SK-N-SH (cell line): ENCODE data around the gene KLF15. TPM values are rescaled to one million over a fixed set of nuclear protein-coding genes. Genes with fewer than 3 reads are reported as not detected.

ENCODE experiments used
- CTCF ChIA-PET: fragments of 300-600, 350-600 bp; formaldehyde crosslinking; extraction: SDS; loops from one replicate; lab custom pipeline; 2021; lab: Yijun Ruan, JAX
- POLR2A ChIA-PET: fragments of 350-600 bp; sonication (Branson Sonifier 250); formaldehyde crosslinking; extraction: SDS; loops from one replicate; lab custom pipeline; 2020; ENCODE audit warnings: antibody characterized with exemption, inconsistent platforms; lab: Yijun Ruan, JAX
- DNase-seq: peaks from one replicate; pipeline ENCODE4 v3.0.0; 2012
- H2AFZ ChIP-seq: fragments of 200-600 bp; sonication (generic); 2 replicates; pipeline ENCODE4 v1.8.1; 2016; ENCODE audit warnings: antibody characterized with exemption, mild to moderate bottlenecking, low read depth
- H3F3A ChIP-seq: fragments of 200-600 bp; sonication (generic); replicated peaks from 2 replicates; pipeline ENCODE3; 2016; ENCODE audit warnings: antibody characterized with exemption, mild to moderate bottlenecking; ENCODE audit not compliant: insufficient read depth
- H3K27ac ChIP-seq, 2 experiments: fragments of 200-500 bp in 1 of 2; fragments of 200-600 bp in 1 of 2; sonication (Bioruptor generic) in 1 of 2; sonication (generic), shearing (Covaris generic) in 1 of 2; 2 replicates each; pipeline versions ENCODE4 v1.5.1 to v1.6.1; 2014 to 2016; ENCODE audit warnings: low read depth in 2 of 2, inconsistent platforms in 1 of 2, low read length in 1 of 2, mild to moderate bottlenecking in 1 of 2, mixed read lengths in 1 of 2
- H3K27me3 ChIP-seq: fragments of 200-600 bp; sonication (generic), shearing (Covaris generic); 2 replicates; pipeline ENCODE4 v1.6.1; 2016; ENCODE audit warnings: mixed run types; ENCODE audit not compliant: insufficient read depth
- H3K36me3 ChIP-seq, 2 experiments: fragments of 200-500 bp in 1 of 2; fragments of 200-600 bp in 1 of 2; sonication (Bioruptor generic) in 1 of 2; sonication (generic) in 1 of 2; replicated peaks in 1 of 2; 2 replicates each; pipeline versions ENCODE3 to v1.5.1; 2014 to 2016; ENCODE audit warnings: low read length in 1 of 2, mild to moderate bottlenecking in 1 of 2; ENCODE audit not compliant: insufficient read depth in 2 of 2, control insufficient read depth in 1 of 2
- H3K4me1 ChIP-seq, 2 experiments: fragments of 200-500 bp in 1 of 2; fragments of 200-600 bp in 1 of 2; sonication (Bioruptor generic) in 1 of 2; sonication (generic), shearing (Covaris generic) in 1 of 2; 2 replicates each; pipeline versions ENCODE4 v1.5.1 to v1.6.1; 2014 to 2016; ENCODE audit warnings: low read depth in 1 of 2, low read length in 1 of 2, mixed run types in 1 of 2; ENCODE audit not compliant: insufficient read depth in 2 of 2, control insufficient read depth in 1 of 2
- H3K4me2 ChIP-seq: fragments of 200-600 bp; sonication (generic), shearing (Covaris generic); 2 replicates; pipeline ENCODE4 v1.6.1; 2017; ENCODE audit warnings: mixed run types
- H3K4me3 ChIP-seq, 2 experiments: fragments of 200-500 bp in 1 of 2; fragments of 200-600 bp in 1 of 2; sonication (Bioruptor generic) in 1 of 2; sonication (generic), shearing (Covaris generic) in 1 of 2; 2 replicates each; pipeline versions ENCODE4 v1.5.1 to v1.8.1; 2014 to 2016; ENCODE audit warnings: low read depth in 2 of 2, inconsistent platforms in 1 of 2, low read length in 1 of 2, mild to moderate bottlenecking in 1 of 2, mixed read lengths in 1 of 2, moderate library complexity in 1 of 2
- H3K79me2 ChIP-seq: fragments of 200-600 bp; sonication (generic); 2 replicates; pipeline ENCODE4 v1.8.1; 2017; ENCODE audit warnings: mild to moderate bottlenecking; ENCODE audit not compliant: insufficient read depth
- H3K9ac ChIP-seq: fragments of 200-600 bp; sonication (generic); 2 replicates; pipeline ENCODE4 v1.6.1; 2017; ENCODE audit warnings: mixed run types
- H3K9me2 ChIP-seq: fragments of 200-600 bp; sonication (generic); 2 replicates; pipeline ENCODE4 v1.6.1; 2017; ENCODE audit warnings: mixed run types
- H3K9me3 ChIP-seq: fragments of 200-600 bp; sonication (generic); 2 replicates; pipeline ENCODE4 v1.6.1; 2017; ENCODE audit warnings: mixed run types, mild to moderate bottlenecking, moderate library complexity
- H4K20me1 ChIP-seq: fragments of 200-600 bp; sonication (generic); 2 replicates; pipeline ENCODE4 v1.6.1; 2017; ENCODE audit warnings: mild to moderate bottlenecking, mixed run types; ENCODE audit not compliant: insufficient read depth
- EZH2phosphoT487 ChIP-seq: fragments of 200-600 bp; sonication (generic); IDR thresholded peaks from 2 replicates; pipeline ENCODE4 v1.6.1; 2017; ENCODE audit warnings: low read depth, mixed run types, mild to moderate bottlenecking, antibody characterized with exemption, moderate library complexity, borderline replicate concordance
- FOXM1 ChIP-seq: IDR thresholded peaks from 2 replicates; pipeline ENCODE4 v1.4.0; 2012; ENCODE audit warnings: low read depth, mild to moderate bottlenecking
- GABPA ChIP-seq: IDR thresholded peaks from 2 replicates; pipeline ENCODE4 v1.4.0; 2012; ENCODE audit warnings: low read depth, mild to moderate bottlenecking
- GATA2 ChIP-seq: sonication (generic); formaldehyde crosslinking; IDR thresholded peaks from 2 replicates; pipeline ENCODE4 v1.5.0; 2020; ENCODE audit warnings: mild to moderate bottlenecking, missing genetic modification reagents
- JUND ChIP-seq: IDR thresholded peaks from 2 replicates; pipeline ENCODE4 v1.4.0; 2012
- MEF2A ChIP-seq: IDR thresholded peaks from 2 replicates; pipeline ENCODE4 v1.4.0; 2012; ENCODE audit warnings: low read depth, borderline replicate concordance
- MXI1 ChIP-seq: IDR thresholded peaks from 2 replicates; pipeline ENCODE4 v1.6.1; 2012; ENCODE audit warnings: mild to moderate bottlenecking, low read depth, low read length, improper control_type of control experiment
- NFIC ChIP-seq: IDR thresholded peaks from 2 replicates; pipeline ENCODE4 v1.4.0; 2012; ENCODE audit warnings: borderline replicate concordance
- NRF1 ChIP-seq: IDR thresholded peaks from 2 replicates; pipeline ENCODE4 v1.6.1; 2012; ENCODE audit warnings: low read depth, mild to moderate bottlenecking, low read length
- RAD21 ChIP-seq: IDR thresholded peaks from 2 replicates; pipeline ENCODE4 v1.6.1; 2012; ENCODE audit warnings: mild to moderate bottlenecking, low read length
- RCOR1 ChIP-seq: fragments of 150-350 bp; IDR thresholded peaks from 2 replicates; pipeline ENCODE4 v1.6.1; 2017; ENCODE audit warnings: antibody characterized with exemption, low read length
- RFX5 ChIP-seq: IDR thresholded peaks from 2 replicates; pipeline ENCODE4 v1.6.1; 2012; ENCODE audit warnings: mild to moderate bottlenecking, improper control_type of control experiment, low read length
- SIN3A ChIP-seq: IDR thresholded peaks from 2 replicates; pipeline ENCODE4 v1.6.1; 2012; ENCODE audit warnings: low read depth, mild to moderate bottlenecking, low read length, moderate library complexity, borderline replicate concordance
- TCF12 ChIP-seq: IDR thresholded peaks from 2 replicates; pipeline ENCODE4 v1.4.0; 2012
- YY1 ChIP-seq: IDR thresholded peaks from 2 replicates; pipeline ENCODE4 v1.4.0; 2012; ENCODE audit warnings: low read depth, mild to moderate bottlenecking
- WGBS: methylation state at CpG from one replicate; pipeline ENCODE4 v1.1.6; 2017; ENCODE audit warnings: low lambda C conversion rate; 5-methylcytosine and 5-hydroxymethylcytosine counted together
- polyA plus RNA-seq, 3 experiments: library from polyadenylated mRNA; depleted of rRNA; stranded (reverse); fragments of >200 nt; gene quantifications; 2 replicates each; pipeline ENCODE4 v1.2.3, GENCODE V29; 2012
- TF ChIP-seq, protein P1 (sequence below): fragments of 150-350 bp; IDR thresholded peaks from 2 replicates; pipeline ENCODE4 v1.6.1; 2017; ENCODE audit warnings: antibody characterized with exemption, low read length, low read depth, borderline replicate concordance
- TF ChIP-seq, protein P2 (sequence below): IDR thresholded peaks from 2 replicates; pipeline ENCODE4 v1.4.0; 2012; ENCODE audit warnings: low read depth, borderline replicate concordance
- TF ChIP-seq, protein P3 (sequence below): IDR thresholded peaks from 2 replicates; pipeline ENCODE4 v1.6.1; 2012; ENCODE audit warnings: mild to moderate bottlenecking, low read depth, low read length, moderate library complexity

KLF15 gene
- polyA plus RNA-seq, 1 of the 3 experiments (the other 2 are of a cell fraction): 0.28 TPM

DNA sequence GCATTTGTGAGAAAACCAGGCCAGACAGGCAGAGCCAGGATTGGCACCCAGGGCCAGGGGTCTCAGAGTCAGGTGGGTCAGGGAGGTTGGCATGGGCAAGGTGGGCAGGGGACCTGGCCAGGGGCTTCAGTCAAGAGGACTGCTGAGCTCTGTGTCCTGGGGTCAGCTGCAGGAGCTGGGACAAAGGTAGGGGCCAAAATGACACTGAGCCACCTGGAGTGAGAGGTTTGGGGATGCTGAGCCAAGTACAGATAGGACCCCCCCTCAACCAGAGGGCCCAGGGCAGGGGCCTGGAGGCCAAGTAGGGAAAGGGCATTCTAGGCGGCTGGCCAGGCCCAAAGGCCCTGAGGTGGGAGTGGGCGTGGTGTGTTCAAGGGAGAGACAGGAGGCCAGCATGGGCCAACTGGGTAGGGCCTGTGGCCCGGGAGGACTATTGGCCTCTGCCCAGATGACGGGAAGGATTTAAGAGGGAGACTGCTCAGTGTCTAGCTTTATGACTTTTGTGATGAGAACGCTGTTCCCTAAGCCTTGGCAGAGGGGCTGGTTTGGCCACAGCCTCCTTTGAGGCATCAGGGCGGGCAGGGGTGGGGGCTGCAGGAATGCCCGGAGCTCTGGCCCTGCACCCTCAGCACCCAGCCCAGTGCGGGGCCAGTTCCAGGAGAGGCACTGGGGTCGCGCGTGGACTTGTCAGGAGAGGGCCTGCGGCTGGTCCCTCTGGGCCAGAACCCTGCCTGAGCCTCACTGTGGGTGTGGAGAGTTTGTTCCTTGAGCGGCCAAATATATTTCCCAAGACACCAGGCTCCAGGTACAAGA, 40.6 kb upstream of the KLF15 start:
- Histone ChIP-seq H3K79me2 (no peaks in the 10 kb centered on the region), H3K9me3 (no peaks in the 10 kb centered on the region), H3F3A (no peaks in the 10 kb centered on the region), H3K9me2 (no peaks in the 10 kb centered on the region), H3K4me1 (peaks cover 0 to 2% of the 10 kb centered on the region in 2 experiments; a peak in 1 of 4 replicates), H3K4me2 (no peak overlapping the region), H3K27me3 (no peaks in the 10 kb centered on the region; the same call in 1 of the 2 replicates), H3K36me3 (no peaks in the 10 kb centered on the region), H4K20me1 (no peaks in the 10 kb centered on the region), H3K27ac (no peak overlapping the region), H3K9ac (no peak overlapping the region), H2AFZ (no peak overlapping the region), H3K4me3 (no peak overlapping the region)
- WGBS: 71% methylated on average over 11 of the region's 13 CpGs
- no peak for DNase-seq
- TF ChIP-seq, protein P1, sequence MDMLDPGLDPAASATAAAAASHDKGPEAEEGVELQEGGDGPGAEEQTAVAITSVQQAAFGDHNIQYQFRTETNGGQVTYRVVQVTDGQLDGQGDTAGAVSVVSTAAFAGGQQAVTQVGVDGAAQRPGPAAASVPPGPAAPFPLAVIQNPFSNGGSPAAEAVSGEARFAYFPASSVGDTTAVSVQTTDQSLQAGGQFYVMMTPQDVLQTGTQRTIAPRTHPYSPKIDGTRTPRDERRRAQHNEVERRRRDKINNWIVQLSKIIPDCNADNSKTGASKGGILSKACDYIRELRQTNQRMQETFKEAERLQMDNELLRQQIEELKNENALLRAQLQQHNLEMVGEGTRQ: no peak
- TF ChIP-seq JUND (no peak), RAD21 (no peak), GABPA (no peak), NFIC (no peak), RCOR1 (no peak), TCF12 (no peak), EZH2phosphoT487 (no peak), GATA2 (CRISPR knock-in tag) (no peak), YY1 (no peak), RFX5 (no peak), FOXM1 (no peak), SIN3A (no peak)
- TF ChIP-seq, protein P2, sequence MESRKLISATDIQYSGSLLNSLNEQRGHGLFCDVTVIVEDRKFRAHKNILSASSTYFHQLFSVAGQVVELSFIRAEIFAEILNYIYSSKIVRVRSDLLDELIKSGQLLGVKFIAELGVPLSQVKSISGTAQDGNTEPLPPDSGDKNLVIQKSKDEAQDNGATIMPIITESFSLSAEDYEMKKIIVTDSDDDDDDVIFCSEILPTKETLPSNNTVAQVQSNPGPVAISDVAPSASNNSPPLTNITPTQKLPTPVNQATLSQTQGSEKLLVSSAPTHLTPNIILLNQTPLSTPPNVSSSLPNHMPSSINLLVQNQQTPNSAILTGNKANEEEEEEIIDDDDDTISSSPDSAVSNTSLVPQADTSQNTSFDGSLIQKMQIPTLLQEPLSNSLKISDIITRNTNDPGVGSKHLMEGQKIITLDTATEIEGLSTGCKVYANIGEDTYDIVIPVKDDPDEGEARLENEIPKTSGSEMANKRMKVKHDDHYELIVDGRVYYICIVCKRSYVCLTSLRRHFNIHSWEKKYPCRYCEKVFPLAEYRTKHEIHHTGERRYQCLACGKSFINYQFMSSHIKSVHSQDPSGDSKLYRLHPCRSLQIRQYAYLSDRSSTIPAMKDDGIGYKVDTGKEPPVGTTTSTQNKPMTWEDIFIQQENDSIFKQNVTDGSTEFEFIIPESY: no peak
- ChIA-PET POLR2A (no interaction called here), CTCF (interaction anchor here (2.3 kb wide), 1 partner anchor 264 kb away, joined by 9 read pairs; no protein-coding TSS in a partner anchor)

DNA sequence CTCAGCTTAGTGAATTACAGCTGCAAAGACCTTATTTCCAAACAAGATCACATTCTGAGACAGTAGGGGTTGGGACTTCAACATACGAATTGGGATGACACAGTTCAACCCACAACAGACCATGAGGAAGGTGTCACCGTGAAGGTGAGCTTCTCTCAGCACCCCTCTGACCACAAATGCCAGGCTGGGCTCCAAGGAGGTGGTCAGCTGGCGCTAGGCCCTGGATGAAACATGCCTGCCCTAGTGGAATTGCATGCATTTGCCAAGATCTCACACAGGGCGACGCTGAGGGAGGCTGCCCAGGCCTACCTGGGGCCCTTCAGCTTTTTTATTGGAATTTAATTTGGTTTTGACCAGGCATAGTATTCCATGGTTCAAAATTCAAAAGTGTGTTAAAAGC, 39.3 kb upstream of the KLF15 start:
- no peak for DNase-seq
- Histone ChIP-seq H3K9me3 (no peaks in the 10 kb centered on the region), H3K79me2 (no peaks in the 10 kb centered on the region), H3F3A (no peaks in the 10 kb centered on the region), H3K4me2 (no peak overlapping the region), H3K4me1 (peaks cover 0 to 11% of the 10 kb centered on the region in 2 experiments; a peak in 1 of 4 replicates), H3K9me2 (no peaks in the 10 kb centered on the region), H2AFZ (no peak overlapping the region), H3K27ac (no peak overlapping the region), H4K20me1 (no peaks in the 10 kb centered on the region), H3K9ac (no peak overlapping the region), H3K27me3 (no peaks in the 10 kb centered on the region; the same call in 1 of the 2 replicates), H3K36me3 (no peaks in the 10 kb centered on the region), H3K4me3 (no peak overlapping the region)
- ChIA-PET POLR2A (no interaction called here), CTCF (interaction anchor here (1.1 to 2.3 kb wide), 4 partner anchors 11 to 263 kb away, joined by 3 to 9 read pairs (median 4); no protein-coding TSS in a partner anchor)
- WGBS: 49% methylated on average over 5 of the region's 5 CpGs
- TF ChIP-seq, protein P2: no peak
- TF ChIP-seq NRF1 (no peak), SIN3A (no peak), MXI1 (no peak), NFIC (no peak), JUND (no peak), MEF2A (no peak)
- TF ChIP-seq, protein P3, sequence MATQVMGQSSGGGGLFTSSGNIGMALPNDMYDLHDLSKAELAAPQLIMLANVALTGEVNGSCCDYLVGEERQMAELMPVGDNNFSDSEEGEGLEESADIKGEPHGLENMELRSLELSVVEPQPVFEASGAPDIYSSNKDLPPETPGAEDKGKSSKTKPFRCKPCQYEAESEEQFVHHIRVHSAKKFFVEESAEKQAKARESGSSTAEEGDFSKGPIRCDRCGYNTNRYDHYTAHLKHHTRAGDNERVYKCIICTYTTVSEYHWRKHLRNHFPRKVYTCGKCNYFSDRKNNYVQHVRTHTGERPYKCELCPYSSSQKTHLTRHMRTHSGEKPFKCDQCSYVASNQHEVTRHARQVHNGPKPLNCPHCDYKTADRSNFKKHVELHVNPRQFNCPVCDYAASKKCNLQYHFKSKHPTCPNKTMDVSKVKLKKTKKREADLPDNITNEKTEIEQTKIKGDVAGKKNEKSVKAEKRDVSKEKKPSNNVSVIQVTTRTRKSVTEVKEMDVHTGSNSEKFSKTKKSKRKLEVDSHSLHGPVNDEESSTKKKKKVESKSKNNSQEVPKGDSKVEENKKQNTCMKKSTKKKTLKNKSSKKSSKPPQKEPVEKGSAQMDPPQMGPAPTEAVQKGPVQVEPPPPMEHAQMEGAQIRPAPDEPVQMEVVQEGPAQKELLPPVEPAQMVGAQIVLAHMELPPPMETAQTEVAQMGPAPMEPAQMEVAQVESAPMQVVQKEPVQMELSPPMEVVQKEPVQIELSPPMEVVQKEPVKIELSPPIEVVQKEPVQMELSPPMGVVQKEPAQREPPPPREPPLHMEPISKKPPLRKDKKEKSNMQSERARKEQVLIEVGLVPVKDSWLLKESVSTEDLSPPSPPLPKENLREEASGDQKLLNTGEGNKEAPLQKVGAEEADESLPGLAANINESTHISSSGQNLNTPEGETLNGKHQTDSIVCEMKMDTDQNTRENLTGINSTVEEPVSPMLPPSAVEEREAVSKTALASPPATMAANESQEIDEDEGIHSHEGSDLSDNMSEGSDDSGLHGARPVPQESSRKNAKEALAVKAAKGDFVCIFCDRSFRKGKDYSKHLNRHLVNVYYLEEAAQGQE: no peak
